A172 (cell line): ENCODE measurements around the gene RELL1. TPM values are rescaled to one million over a fixed set of nuclear protein-coding genes. Genes with fewer than 3 reads are reported as not detected.

Experiments used
- DNase-seq: peaks from one replicate; pipeline ENCODE4 v3.0.0-alpha.2; 2015; ENCODE audit warnings: low spot score
- total RNA-seq: library from RNA; depleted of rRNA; stranded (reverse); fragments of >200 nt; shearing (Covaris generic); gene quantifications from 2 replicates; pipeline ENCODE4 v1.2.3, GENCODE V29; 2014

Gene RELL1
- total RNA-seq, 1 experiment from 2014 or later = 57.7 TPM

- DNase-seq = no peak
Observed at GRCh38 chr4:37665333-37666320, 20.5 kb downstream of the RELL1 start.

DNA sequence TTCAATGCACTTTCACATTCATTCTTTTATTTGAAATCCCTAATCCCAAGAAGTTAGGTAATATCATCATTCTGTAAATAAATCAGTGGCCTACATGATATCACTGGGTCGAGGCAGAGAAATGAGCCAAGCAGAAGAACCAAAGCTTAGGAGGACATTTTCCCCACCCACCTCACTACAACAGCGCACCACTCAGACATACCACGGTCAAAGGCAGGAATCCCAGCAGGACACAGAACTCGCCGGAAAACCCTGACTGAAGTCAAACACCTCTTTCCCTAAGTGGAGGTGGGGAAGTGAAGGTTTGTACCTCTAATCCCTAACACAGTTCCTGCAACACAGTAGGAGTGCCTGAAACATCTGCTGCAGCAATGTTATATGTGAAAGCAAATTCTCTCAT, 21.5 kb downstream of the RELL1 start:
- DNase-seq = no peak

GRCh38 chr4:37663552-37663951, 22.6 kb downstream of the RELL1 start:
- DNase-seq = no peak

DNA sequence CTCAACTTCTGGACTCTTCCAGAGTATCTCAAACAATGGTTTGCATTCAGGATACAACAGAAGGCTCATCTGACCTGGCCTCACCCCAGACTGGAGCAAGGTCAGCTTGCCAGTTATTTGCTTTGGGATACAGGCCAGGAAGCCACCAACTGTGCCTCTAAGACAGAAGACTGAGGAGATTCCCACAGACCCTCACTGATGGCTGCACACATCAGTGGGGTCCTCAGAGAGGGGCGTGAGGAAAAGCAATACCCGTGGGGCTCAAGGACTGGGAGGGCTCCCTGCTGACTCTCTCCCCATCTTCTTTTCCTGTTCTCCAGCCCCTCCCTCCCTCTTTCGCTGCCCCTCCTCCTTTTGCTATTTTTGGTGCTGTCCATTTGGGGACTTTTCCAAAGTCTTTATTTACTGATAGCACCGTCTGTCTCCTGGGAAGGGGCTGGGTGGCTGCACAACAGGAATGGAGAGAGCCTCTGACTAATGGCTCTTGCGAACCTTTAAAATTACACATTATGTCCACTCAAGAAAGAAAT, 23.2 kb downstream of the RELL1 start:
- peak; percentile 71 for DNase-seq

DNA sequence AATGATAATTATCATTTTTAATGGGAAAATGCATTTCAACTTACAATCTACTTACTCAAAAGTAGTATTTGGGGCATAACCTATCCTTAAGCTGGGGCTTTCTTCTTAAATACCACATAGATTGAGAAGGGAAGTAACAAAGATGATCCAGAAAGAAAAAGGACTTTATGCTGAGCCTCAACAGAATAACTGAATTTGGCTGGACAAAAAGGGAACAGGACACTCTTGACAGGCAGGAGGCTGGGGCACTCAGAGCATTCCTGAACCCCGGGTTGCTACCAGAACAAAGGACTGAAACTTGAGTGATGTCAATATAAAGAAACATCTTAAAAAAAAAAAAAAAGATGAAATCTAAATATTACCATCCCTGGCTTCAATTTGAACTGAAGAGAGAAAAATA, 23.9 kb downstream of the RELL1 start:
- no peak for DNase-seq

DNA sequence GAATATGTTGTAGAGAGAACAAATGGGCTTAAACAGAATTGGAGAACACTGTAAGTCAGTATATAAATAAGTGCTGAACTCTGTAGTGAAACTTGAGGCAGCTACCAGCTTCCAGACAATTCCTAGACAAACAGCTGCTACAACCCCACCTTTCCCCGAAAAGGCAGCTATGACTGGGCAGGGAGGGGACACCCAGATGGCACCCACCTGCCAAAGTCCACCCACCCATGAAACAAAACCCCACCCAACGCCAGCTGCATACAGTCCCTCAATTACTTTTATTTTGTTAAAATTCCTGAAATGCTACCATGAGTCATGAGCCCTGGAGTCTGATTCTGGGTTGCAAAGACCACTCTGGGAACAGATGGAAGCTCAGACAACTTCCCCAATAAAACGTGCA, 24.4 kb downstream of the RELL1 start:
- peak; percentile 67 for DNase-seq

- no peak for DNase-seq
Observed at GRCh38 chr4:37659696-37660095, 26.5 kb downstream of the RELL1 start.

DNA sequence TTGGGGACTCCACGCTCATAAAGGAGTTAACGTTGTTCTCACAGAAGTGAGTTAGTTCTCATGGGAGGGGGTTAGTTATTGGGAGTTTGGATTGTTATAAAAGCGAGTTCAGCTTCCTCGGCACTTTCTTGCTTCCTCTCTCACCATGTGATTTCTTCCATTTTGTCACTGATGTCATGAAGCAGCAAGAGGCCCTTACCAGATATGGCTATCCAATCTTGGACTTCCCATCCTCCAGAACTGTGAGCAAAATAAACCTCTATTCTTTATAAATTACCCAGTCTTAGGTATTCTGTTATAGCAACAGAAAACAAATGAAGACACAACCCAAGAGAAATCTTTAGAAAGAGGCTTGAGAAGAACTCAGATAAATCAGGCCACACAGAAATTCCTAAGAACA, 29.5 kb downstream of the RELL1 start:
- DNase-seq = no peak

DNA sequence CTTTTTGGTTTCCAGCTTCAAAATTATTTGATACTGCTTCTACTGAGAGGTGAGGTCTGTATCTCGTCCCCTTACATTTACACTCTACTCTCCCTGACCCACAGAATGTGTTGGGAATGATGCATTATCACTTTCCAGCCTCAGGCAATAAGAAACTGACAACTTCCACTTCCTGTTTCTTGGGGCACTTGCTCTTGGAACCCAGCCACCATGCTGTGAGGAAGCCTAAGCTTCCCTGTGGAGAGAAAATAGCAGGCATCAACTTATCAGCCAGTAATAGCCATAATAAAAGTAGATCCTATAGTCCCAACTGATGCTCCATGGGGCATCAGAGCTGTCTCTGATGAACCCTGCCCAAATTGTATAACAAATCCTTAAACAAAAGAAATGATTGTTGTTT, 32.6 kb downstream of the RELL1 start:
- DNase-seq = peak; percentile 70

DNA sequence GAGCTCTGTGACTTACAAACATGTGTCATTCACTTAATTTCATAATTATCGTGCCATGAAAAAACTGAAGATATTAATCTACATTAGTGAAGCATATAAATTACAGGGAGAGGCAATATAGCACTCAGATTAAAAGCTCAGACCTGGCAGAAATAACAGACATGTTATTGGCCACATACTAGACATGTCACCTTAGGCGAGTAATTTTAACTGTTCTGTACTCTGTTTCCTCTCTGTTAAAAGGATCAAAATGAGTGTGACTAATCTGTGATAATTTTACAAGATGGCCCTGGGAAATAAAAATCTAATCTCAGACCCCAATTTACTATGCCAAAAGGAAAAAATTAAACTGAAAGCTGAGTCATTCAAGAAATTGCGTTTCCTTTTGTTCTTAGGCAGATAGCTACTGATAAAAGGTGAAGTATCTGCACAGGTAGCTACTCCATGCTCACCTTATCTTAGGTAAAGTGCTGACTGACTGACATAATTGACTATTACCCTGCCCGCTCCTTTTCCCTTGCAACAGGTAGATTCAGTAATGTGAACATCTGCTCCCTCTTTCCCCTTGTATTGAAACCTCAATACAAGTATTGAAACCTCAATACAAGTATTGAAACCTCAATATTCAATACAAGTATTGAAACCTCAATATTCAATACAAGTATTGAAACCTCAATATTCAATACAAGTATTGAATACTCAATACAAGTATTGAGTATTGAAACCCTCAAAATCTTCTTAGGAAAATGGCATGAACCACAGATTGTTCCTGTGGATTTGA, 33.2 kb downstream of the RELL1 start:
- no peak for DNase-seq

DNA sequence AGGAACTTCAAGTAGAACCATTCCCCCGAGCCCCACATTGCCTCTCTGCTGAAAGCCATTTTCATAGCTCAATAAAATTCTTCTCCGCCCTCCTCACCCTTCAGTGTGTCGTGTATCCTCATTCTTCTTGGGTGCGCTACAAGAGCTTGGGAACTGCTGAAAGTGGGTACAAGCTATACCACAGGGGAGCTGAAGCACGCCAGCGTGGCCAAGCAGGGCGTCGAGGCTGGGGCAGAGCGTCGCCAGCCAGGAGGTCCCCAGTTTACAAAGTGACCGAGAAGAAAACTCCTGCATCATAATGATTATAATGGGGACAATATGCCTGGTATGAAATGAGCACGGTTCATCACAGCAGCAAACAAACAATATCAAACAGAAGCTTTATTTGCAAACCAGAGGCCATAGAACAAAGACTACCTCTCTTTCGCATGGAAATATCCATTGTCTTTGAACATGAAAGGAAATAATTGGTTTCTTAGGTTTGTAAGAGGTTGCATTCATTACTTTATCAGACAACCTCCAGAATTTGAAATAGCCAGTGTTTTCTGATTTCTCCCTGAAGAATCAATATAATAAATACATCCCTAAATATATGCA, 34.3 kb downstream of the RELL1 start:
- DNase-seq = no peak

DNA sequence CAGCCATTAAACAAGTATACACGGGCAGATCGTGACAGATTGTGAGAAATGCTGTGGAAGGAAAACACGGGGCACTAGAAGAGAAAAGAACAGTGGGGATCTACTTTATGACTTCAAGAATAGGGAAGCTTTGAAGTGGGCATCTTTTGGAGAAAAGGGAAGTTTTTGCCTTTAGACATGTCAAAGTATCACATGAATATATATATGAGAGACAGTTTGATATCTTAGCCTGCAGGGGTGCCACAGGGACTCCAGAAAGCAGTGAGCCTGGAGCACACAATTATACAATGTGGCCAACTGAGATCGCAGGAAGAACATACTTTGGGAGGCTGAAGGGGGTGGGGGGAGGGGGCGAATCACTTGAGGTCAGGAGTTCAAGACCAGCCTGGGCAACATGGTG, 35.7 kb downstream of the RELL1 start:
- DNase-seq = no peak

- no peak for DNase-seq
Observed at GRCh38 chr4:37649268-37649667, 36.9 kb downstream of the RELL1 start.

GRCh38 chr4:37648084-37648817, 37.9 kb downstream of the RELL1 start:
- peak; percentile 94 for DNase-seq

GRCh38 chr4:37646247-37646646, 39.9 kb downstream of the RELL1 start:
- no peak for DNase-seq

GRCh38 chr4:37645736-37646135, 40.4 kb downstream of the RELL1 start:
- no peak for DNase-seq

GRCh38 chr4:37644962-37645361, 41.2 kb downstream of the RELL1 start:
- DNase-seq = no peak

- DNase-seq = no peak
Observed at GRCh38 chr4:37641886-37642849, 44.0 kb downstream of the RELL1 start.

DNA sequence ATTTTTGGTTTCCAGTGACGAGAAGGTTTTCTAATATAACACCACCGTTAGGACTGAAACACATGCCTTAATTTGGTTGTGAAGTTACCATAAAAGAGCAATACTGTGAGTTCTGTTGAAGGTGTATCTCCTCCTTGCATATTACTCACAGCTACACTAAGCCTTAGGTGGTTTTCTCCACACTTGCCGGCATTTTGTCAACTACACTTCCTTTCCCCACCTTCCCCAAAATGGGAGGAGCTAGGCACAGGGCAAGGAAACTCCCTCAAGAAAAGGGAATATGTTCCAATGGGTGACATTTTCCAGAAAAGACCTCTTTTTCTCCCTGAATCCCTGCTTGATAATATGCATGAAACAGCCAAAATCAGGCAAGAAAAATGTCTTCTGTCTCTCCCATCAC, 44.8 kb downstream of the RELL1 start:
- DNase-seq = no peak
